Measurements from ENCODE around the gene SELPLG.
A peak's percentile ranks its signal among the peaks of the same experiment; 100 is the strongest.
"Not testable (repeated sequence)": the region's sequence is repeated elsewhere in the genome, so short reads cannot be mapped to it uniquely, and the experiment has no call there.

The SELPLG gene

DNA sequence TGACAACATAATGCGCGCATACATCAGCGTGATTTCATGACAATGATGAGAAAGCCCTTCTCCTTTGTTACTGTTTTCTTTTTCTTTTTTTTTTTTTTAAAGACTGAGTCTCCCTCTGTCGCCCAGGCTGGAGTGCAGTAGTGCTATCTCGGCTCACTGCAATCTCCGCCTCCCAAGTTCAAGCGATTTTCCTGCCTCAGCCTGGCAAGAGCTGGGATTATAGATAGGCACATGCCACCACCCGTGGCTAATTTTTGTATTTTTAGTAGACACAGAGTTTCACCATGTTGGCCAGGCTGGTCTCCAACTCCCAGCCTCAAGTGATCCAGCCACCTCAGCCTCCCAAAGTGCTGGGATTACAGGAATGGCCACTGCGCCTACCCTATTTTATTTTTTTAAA lies 20.9 kb upstream of the SELPLG start:
- not testable (repeated sequence) for DNase-seq

DNA sequence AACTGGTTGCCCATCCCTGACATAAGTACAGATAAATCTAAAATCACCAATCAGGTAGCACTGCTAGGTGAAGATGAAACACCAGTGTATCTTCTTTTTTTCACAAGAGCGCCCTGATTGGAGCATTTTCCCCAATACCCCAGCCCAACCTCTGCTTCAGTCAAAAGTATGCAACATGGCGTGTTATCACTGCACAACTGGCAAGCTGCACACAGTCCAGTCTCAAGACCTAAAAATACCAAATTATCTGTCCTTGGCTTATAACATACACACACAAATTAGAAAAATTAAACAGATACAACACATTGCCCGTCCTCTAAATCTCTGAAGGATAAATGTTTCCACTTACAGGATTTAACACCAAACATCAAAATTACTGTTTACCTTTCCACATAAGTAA lies 20.2 kb upstream of the SELPLG start:
- DNase-seq, result no peak

DNA sequence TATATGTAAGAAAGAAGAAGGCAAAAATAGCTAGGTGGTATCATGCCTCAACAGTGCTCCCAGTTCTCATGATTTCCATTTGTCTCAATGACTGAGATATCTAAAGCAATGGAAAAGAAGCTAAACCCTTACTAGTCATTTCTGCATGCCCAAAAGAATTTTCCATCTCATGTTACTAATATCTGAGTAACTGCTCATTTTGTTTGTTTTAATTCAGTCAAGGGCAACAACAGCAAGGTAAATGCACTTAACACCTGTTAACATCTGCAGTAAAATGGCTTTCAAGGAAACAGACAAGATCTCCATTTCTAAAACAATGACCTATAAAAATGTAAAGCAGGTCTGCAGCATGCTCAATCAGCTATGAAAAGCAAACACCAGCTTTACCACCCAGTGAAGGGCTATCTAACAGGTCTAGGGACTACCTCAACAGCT lies 19.4 kb upstream of the SELPLG start:
- no peak for DNase-seq

DNA sequence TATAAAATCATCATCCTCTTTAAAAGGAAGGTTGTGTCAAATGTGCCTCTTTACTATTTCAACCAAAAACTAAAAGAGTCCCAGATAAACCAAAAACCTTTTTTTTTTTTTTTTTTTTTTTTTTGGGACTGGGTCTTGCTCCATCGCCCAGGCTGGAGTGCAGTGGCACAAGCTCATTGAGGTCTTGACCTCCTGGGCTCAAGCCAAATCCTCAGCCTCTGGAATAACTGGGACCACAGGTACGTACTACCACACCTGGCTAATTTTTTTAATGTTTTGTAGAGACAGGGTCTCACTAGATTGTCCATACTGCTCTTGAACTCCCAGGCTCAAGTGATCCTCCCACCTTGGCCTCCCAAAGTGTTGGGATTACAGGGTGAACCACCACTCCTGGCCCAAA lies 16.4 kb upstream of the SELPLG start:
- DNase-seq, result no peak

DNA sequence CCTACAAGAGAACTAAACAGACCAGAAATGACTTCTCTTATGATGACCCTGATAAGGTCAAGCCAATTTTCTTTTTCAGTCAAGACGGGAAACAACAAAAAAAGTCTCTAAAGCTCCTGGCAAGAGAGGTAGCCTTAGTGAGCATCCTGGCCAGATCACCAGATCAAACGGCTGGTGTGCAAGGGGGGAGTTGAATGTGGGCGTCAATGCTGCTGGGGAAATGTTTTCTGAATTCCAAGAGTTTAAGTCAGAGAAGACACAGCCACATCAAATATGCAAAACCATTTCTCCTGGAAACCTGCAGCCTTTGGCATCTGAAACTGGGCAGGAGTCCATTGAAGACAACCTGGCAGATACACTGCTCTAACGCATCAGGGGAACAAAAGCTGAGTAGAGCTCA lies 16.0 kb upstream of the SELPLG start:
- DNase-seq, result no peak

DNA sequence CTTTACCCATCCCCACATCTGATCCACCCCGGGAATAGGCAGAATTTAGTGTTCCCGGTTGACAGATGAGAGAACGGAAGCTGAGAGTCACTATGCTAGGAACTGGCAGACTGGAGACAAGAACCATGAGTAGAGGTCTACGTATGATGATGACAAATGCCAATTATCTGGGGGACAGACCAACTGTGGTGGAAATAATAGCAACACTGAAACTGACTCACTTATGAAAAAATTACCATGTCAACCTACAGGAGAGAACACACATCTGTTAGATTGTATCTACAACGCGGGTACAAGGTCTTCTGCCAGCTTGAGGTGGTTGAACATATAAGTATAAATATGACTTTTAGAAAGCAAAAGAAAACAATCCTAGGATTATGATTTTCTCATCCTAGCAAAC lies 15.4 kb upstream of the SELPLG start:
- DNase-seq, result no peak

DNA sequence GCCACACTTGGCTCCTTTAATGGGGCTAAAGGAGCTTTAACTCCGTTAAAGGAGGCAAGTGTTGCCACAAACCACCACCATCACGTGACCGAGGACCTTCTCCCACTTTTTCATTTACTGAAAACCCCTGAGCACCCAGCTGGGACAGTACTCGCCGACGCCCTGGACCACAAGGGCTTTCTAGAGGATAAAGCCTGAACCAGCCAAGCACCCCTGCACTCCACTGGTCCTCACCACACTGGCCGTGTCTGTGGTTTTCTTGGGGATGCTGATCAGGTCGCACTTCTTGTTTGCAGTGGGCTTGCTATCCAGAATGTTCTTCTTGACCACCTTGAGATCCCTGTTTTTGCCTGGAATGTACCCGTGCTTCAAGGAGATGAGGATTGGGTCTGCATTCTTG lies 14.7 kb upstream of the SELPLG start:
- no peak for DNase-seq

DNA sequence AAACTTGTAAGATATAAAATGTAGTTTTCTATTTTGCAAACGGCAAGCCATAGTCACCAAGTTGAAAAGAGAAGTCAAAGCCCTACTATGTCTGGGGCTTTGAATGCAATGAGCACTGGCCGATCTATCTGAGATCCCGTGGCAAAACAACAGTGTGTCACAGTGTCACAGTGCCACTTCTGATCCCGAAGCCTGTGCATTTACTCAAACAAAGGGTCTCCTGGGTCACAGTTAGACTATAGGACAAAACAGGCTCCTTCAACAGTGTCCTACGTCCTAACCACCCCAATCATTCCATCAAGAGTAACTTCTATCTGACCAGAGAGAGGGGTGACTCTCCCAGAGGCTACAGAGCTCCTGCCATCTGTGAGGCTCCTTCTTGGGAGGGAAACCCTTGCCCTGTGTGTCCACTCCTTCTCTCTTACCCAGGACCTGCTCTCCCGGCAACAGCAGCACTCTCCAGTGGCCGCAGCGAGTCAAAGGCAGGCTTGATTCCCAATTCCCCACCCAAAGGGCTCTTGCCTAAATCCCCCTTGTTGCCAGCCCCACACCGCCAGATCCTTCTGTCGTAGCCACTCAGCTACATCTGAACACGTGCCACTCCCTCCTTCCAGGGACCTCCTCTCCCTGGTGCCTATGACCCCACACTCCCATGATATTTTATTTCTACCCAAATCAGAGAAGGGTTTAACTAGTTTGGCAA lies 14.0 kb upstream of the SELPLG start:
- no peak for DNase-seq

DNA sequence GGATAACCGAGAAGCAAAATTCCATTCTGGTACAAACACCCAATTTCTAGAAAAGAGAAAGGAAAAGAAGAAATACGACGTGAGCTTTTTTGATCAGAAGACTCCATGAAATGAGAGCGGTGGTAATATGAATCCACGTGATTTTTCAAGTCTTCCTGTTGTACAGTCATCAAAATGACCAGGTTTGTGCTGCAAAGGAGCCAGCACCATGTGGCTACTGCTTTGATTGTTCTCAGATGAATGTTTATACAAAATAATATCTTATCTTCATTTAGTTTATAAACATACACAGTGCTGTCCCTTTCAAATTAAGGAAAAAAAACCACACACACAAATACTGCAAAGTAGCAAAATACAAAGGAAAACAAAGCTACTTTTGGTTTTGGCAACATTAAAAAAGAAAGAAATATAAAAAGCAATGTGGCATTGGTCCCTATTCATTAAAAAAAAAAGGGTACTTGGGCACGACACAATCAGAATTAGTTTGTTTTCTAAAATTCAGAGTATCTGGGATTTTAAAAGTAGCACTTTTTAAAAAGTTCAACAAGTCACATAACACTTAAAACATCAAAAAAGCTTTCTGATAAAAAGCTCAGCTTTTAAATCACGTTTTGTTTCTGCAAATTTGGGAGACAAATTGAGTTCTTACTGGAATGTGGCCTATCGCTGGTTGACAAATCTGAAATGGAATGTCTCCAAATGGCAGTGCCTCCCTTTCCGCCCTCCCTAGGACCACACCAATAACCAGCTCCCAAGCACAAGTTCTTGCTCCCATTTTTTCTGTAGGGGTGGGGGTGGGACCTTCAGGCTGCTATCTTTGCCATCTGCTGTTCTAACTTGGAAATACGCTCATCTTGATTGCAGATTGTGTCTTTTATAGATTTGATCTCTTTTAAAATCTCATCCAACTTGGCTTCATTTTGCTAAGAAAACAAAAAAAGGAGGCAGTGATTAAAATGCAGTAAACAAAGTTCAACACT lies 13.2 kb upstream of the SELPLG start:
- peak in 1 of 2 experiments; percentile 30 for DNase-seq

DNA sequence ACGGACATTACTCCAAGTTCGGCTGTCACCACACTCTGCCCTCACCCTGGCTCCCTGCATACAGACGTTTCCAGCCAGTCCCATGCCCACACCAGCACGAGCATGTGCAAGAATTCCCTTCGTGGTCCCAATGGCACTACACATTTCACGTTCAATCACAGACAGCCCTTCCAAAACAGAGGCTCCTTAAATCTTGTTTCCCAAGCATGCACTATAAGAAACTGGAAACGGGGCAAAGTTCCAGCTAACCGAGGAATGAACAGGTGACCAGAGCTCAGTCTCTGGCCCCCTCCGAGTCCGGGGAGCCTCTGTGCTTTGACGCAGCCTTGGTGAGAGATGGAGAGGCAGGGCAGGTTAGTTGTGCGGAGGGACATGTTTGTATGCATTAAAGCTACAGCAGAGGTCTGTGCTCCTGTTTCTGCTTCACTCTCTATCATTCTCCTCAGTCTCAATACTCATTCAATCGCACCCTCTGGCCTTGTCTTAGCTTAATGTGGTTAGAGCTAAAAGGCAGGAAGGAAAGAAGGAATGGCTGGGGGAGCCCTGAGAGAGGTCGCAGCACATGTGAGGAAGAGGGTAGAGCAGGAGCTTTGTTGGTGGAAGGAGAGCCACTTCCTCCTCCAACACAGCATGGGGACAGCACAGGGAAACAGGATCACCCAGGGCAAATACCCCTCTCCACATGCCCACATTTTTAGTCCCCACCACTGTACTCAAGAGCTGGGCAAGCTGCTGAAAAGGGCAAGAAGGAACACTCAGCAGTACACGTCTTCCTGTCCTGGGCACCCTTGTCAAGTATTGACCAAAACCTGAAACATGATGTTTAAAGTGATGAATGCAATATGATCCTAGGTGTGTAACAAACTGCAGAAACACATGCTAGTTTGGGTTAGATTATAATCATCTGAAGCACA lies 12.2 kb upstream of the SELPLG start:
- DNase-seq, result peak; percentile 41 to 59

DNA sequence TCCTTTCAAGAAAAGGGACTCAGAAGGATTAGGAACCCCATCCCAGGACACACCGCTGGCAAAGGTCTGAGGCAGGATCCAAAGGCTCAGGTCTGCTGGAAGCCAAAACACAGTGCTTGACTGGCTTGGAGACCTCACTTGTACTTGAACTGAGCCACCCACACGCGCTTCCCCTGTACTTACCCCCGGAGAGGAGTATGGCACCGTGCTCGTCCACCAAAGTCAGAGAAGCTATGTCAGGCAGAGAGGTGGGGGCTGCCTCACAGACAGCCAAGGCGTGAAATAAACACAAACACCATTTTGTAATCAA lies 11.1 kb upstream of the SELPLG start:
- DNase-seq, result no peak

DNA sequence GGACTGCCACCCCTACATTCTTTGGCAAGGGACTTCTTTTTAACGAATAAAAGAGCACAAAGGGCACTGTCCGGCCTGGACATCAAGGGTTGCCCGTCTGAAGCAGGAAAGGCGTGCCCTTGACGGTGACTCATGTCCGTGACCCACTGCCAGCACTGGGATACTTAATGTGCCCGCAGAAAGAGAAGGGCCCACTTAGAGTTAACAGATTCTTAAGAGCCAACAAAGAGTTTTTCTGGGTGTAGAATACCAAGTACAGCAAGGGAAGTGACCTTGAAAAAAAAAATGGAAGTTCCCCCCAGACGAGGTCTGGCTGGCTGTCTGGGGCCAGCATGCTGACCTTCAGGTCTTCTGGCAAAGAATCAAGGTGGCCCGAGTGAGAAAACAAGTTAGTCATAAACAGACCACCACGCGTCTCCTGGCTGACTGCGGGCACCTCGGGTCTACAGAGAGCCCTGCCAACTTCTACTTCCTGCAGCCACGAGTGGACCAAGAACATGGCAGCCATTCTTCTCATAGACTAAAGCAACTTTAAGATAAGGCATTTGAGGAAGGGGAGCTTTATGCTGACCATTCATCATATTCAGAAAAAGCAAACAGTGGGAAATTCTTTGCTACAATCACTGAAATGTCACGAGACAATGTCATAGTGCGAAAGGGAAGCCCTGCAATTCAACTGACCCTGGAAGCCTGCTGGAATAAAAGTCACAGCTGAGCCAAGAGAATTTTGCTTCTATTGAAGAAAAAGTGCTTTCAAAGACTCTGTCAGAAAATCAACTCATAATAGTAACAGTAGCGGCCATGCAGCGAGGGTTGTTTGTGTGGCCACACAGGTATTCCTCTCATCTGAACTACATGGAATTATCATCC lies 10.5 kb upstream of the SELPLG start:
- DNase-seq, result no peak

DNA sequence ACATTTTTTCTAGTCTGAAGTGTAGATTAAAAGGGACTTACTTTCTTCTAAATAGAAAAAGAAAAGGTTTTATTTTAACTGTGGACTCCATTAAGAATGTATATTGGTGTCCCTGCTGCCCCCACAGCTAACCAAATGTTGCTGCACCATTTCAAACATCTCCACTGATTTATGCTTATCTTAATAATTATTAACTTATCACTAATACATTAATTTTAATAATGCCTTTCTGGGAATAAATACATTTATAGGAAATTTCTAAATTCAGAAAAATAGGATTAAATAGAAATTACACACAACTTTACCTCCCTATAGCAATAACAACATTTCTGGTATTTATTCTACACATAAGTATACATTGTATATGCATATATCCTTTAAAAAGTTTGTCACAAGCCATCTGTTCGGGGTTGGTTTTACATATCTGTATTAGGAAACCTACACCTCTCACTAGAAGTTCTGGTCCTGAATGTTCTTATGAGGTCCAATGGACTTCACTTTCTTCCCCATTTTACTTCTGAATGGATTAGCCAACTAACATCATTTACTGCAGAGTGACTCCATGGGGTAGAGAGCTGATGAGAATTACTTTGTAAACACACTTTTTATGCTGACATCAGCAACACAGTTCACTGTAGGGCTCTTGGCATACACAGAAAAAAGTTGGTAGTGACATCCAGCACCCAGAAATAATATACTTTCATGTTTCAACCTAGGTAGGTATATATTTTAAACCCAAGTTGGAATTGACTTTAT lies 9.4 kb upstream of the SELPLG start:
- no peak for DNase-seq

DNA sequence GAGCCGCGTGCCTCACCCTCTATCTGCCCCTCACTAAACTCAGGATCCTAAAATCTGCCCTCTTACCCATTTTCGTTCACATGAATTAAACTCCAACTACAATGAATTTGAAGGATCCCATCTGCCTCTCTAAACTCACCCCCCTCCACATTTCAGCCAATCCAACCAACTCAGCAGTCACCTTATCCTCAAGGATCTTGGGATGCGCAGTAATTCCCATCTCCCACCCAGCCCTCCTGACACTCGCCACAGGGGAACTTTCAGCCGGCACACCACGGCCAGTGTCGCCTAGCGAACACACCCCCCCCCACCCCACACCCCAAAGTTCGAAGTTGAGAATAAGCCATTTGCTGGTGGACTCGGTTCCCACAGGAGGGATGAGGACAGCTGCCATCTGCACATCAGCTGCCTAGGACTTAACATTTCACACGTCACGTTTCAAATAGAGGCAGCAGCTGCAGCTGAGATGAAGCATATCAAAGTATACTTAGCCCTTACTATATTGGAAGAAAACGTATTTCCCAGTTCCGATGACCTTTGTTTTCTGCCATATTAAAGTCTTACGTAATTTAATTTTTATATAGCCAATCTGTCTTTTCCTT lies 8.7 kb upstream of the SELPLG start:
- no peak for DNase-seq

DNA sequence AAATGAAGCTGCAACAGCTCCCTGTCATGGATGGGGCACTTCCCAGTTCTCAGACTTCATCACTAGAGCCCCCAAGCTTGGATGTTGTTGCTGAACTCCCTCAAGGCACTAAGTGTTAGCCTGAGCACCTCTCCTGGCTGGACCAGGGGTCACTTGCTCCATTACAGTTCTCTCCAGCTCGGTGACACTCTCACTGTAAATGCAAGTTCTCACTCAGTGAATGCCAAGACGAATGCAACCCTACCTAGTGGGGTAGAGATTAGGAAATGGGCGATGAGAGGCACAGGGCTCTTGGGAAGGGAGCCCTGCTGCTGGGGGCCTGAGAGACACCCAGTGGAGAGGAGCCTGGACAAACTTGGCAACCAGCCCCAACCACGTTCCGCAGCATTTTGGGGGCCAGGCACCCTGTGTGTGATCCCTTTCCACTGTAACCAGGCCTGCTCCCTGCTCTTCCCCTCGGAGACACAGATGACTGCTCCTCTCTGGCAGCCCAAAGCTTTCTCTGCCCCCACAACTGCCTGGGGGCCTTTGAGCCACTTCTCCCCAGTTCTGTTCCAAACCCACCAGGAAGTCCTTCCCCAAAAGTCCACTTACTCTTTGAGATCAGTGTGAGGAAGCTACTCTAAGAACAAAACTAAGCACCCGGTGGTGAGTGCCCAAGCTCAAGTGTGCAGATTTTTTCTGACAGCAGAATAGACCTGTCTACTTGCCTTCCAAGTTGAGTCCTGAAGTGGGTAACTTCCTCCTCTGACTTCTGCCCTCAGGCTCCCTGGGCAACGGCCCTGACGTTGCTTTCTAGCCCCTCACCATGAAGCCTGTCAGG lies 8.0 kb upstream of the SELPLG start:
- DNase-seq, result peak in 1 of 2 experiments; percentile 26

DNA sequence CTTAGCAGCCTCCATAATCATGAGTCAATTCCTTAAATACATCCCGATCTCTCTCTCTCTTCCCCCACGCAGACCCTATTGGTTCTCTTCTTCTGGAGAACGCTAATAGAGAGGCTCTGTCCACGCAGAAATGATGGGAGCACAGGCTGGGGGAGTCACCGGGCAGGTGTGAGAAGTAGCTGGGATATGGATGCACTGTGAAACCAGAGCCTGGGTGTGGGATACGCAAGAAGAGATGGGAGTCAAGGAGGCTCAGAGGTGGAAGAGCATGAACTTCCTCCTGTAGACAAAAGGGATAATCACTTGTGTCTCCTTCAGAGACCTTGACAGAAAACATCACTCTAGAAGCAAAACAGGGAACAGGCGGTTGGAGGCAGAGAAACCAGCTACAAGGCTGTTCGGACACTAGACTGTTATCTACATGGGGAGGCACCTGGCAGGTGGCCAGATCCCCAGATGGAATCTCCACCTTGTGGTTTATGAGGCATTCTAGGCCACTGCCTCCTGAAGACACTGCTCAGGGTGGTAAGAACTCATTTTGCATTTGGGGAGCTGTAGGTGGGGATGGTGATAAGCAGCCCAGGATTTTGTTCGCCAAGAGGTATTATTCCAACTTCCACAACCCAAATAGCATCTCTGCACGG lies 7.2 kb upstream of the SELPLG start:
- no peak for DNase-seq

DNA sequence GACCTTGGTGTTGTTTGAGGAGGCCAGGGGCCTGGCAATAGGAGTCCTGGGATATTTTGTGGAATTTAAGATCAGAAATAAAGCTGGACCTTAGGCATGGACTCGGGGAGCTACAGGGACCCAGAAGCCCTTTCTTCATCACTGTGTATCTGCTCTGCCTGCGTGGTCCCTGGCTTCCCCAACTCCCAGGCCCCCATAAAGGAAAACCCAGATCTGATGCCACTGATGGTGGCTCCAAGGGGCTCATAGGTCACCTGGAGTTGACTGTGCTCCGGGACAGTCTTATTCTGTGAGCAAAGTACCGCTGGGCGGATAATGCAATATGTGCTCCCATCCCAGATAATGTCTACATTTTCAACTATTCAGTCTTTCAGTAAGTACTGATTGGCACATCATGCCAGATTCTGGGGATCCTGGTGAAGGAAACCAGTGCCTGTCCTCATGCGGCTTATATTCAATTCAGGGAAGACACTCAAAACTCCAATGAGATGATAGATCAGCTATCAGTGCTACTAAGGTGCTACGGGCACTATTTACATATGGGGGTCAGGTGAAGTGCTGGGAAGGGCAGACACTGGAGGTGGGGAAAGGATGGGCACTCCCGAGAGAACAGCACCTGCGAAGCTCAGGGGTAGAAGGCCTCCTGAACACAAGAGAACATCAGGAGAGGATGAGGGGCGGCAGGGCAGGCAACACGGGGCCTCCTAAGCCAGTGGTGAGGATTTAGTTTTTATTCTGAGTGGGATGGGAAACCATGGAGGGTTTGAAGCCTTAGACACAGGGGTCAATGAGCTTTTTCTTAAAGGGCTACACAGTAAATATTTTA lies 5.5 kb upstream of the SELPLG start:
- no peak for DNase-seq

DNA sequence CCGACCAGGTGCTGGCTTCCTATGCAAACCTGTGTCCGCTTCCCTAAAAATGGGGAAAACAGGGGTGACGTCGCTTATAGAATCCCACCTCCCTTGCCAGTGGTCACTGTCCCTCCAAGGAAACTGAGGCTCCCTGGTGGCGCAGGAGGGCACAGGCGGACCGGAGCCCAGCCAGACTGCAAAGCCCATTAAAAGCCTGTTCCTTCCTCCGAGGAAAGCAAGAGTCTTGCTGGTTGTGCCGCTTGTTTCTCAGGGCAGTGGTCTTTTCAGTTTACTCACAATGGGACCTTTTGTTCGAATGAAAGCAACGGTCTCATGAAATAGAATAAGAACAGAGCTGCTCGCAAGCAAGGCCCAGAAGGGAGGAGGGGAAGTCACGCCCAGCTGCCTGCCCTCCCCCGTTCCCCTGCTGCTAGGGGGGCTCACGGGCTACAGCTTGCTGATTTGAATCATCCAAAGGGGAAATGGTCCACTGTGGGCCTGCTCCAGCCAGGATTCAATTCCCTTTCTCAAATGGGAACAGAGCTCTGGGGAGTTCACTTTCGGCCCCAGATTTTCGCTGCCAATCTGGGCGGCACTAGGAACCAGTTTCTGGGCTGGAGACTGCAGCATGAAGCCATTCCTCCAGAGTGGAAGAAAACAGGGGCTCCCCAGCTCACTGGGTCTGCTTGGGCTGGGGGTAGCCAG lies 4.6 kb upstream of the SELPLG start:
- DNase-seq, result peak; percentile 16 to 25
